HepG2 (cell line): ENCODE data around the gene MT1F. TPM values are rescaled to one million over a fixed set of nuclear protein-coding genes. Genes with fewer than 3 reads are reported as not detected.

Experiments used
- ETV5 ChIP-seq: IDR thresholded peaks from 2 replicates; pipeline ENCODE4 v1.6.1; 2018; ENCODE audit warnings: missing biosample characterization, missing genetic modification reagents, inconsistent platforms, borderline replicate concordance
- GABPA ChIP-seq, 2 experiments: IDR thresholded peaks; 2 replicates each; pipeline ENCODE4 v1.6.1; 2011 to 2016; ENCODE audit warnings: low read depth in 2 of 2, low read length in 1 of 2, missing biosample characterization in 1 of 2, missing genetic modification characterization in 1 of 2
- GFI1 ChIP-seq: sonication (generic); formaldehyde crosslinking; IDR thresholded peaks from 2 replicates; pipeline ENCODE4 v1.5.0; 2020; ENCODE audit warnings: missing genetic modification reagents, mild to moderate bottlenecking, borderline replicate concordance
- HDAC6 ChIP-seq: fragments of 200-600 bp; sonication (generic); IDR thresholded peaks from 2 replicates; pipeline ENCODE4 v1.7.0; 2017; ENCODE audit warnings: mild to moderate bottlenecking, antibody characterized with exemption, low read length, low read depth
- HNRNPLL ChIP-seq: fragments of 200-400 bp; formaldehyde crosslinking; IDR thresholded peaks from 2 replicates; pipeline ENCODE4 v1.6.1; 2017; ENCODE audit warnings: mild to moderate bottlenecking, low read depth, low read length; ENCODE audit not compliant: poor library complexity, severe bottlenecking
- HOXA7 ChIP-seq: sonication (generic); formaldehyde crosslinking; IDR thresholded peaks from 2 replicates; pipeline ENCODE4 v1.8.1; 2022; ENCODE audit warnings: mild to moderate bottlenecking, missing genetic modification reagents, moderate library complexity
- MAF1 ChIP-seq: sonication (generic); formaldehyde crosslinking; IDR thresholded peaks from 2 replicates; pipeline ENCODE4 v1.5.0; 2020; ENCODE audit warnings: missing genetic modification reagents, borderline replicate concordance
- RBAK ChIP-seq: sonication (generic); formaldehyde crosslinking; IDR thresholded peaks from 2 replicates; pipeline ENCODE4 v1.5.1; 2020; ENCODE audit warnings: mild to moderate bottlenecking, missing genetic modification reagents
- SALL1 ChIP-seq: sonication (generic); formaldehyde crosslinking; IDR thresholded peaks from 2 replicates; pipeline ENCODE4 v1.8.0; 2022; ENCODE audit warnings: mild to moderate bottlenecking, missing genetic modification reagents
- polyA plus RNA-seq, 8 experiments: library from polyadenylated mRNA; depleted of rRNA in 3 of 8; stranded (reverse) in 7 of 8; unstranded in 1 of 8; fragments of >200 nt; fragmentation: Illumina TruSeq in 4 of 8; extraction: Trizol in 4 of 8; gene quantifications; 2 replicates each; pipeline versions ENCODE4 v1.2.1 to v1.2.3, GENCODE V29; 2011 to 2016; ENCODE audit warnings: low read depth in 4 of 8, missing spikeins in 1 of 8, mixed read lengths in 1 of 8; ENCODE audit not compliant: insufficient read depth in 1 of 8
- total RNA-seq, 5 experiments: library from RNA; depleted of rRNA; stranded (reverse); fragments of >200 nt; fragmentation: Illumina TruSeq; extraction: Trizol; gene quantifications; 2 replicates each; pipeline ENCODE4 v1.2.3, GENCODE V29; 2016; ENCODE audit warnings: low read depth in 1 of 5
- TF ChIP-seq, protein P1 (sequence below): conservative IDR thresholded peaks from 2 replicates; pipeline ENCODE4 v1.6.1; 2018; ENCODE audit warnings: missing genetic modification reagents
- TF ChIP-seq, protein P2 (sequence below): sonication (generic); formaldehyde crosslinking; IDR thresholded peaks from 2 replicates; pipeline ENCODE4 v1.4.0; 2020; ENCODE audit warnings: missing genetic modification reagents, mild to moderate bottlenecking, borderline replicate concordance
- TF ChIP-seq, protein P3 (sequence below): sonication (generic); formaldehyde crosslinking; IDR thresholded peaks from 2 replicates; pipeline ENCODE4 v1.4.0; 2020; ENCODE audit warnings: missing genetic modification reagents
- TF ChIP-seq, protein P4 (sequence below): sonication (generic); formaldehyde crosslinking; IDR thresholded peaks from 2 replicates; pipeline ENCODE4 v1.4.0; 2020; ENCODE audit warnings: mild to moderate bottlenecking, missing genetic modification reagents
- TF ChIP-seq, protein P5 (sequence below): sonication (generic); formaldehyde crosslinking; IDR thresholded peaks from 2 replicates; pipeline ENCODE4 v1.8.0; 2022; ENCODE audit warnings: mild to moderate bottlenecking, missing genetic modification reagents, borderline replicate concordance
- TF ChIP-seq, protein P6 (sequence below): sonication (generic); formaldehyde crosslinking; IDR thresholded peaks from 2 replicates; pipeline ENCODE4 v1.9.0; 2021; ENCODE audit warnings: missing genetic modification reagents, borderline replicate concordance

The MT1F gene
- total and polyA plus RNA-seq, 2 of the 13 experiments (the other 11 are each of a cell fraction or from before 2014, with no cell fraction given) = 1.9 to 169 TPM

DNA sequence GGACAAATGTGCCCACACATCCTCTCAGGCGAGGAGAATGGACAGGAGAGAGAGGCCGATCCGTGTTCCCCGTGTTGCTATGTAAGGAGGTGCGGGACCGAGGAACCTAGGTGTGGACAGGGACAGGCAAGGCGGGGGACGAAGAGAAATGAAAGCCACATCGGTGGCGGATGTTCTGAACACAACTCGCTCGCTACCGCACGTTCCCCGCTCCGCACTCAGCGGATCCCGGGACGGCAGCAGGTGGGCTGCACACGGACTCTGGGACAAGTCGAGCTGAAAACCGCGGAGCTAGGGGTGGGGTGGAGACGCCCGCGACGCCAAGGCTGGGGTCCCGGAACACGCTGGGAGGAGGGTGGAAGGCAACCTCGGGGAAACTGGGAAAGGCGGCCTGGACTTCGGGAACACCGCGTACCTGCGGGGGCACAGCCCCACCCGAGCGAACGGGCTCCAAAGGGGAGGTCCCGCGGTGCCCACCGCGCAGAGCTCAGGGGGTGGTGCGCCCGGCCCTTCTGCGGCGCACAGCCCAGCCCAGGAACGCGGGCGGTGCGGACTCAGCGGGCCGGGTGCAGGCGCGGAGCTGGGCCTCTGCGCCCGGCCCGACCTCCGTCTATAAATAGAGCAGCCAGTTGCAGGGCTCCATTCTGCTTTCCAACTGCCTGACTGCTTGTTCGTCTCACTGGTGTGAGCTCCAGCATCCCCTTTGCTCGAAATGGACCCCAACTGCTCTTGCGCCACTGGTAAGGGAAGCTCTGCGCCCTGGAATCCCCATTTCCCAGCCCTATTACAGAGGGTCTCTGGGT is 32.4 kb upstream of the MT1F start, which contains the start of gene MT1E (continued):
- TF ChIP-seq, protein P1, sequence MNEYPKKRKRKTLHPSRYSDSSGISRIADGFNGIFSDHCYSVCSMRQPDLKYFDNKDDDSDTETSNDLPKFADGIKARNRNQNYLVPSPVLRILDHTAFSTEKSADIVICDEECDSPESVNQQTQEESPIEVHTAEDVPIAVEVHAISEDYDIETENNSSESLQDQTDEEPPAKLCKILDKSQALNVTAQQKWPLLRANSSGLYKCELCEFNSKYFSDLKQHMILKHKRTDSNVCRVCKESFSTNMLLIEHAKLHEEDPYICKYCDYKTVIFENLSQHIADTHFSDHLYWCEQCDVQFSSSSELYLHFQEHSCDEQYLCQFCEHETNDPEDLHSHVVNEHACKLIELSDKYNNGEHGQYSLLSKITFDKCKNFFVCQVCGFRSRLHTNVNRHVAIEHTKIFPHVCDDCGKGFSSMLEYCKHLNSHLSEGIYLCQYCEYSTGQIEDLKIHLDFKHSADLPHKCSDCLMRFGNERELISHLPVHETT = no peak
- TF ChIP-seq RBAK (no peak), MAF1 (CRISPR knock-in tag) (no peak), GFI1 (peak; percentile 73), ETV5 (CRISPR knock-in tag) (0 out of 2 replicates have a peak, but pooled peaks have one; percentile 10), SALL1 (CRISPR knock-in tag) (0 out of 2 replicates have a peak, but pooled peaks have one; percentile 12), HNRNPLL (peak; percentile 95), HOXA7 (CRISPR knock-in tag) (no peak), GABPA (IDR thresholded peaks at IDR 0.05; ENCODE audit: low read depth, low read length) (no peak; the same call in 1 of the 2 replicates), GABPA (CRISPR knock-in tag; IDR thresholded peaks at IDR 0.05; ENCODE audit: low read depth) (no peak), HDAC6 (no peak)
- TF ChIP-seq, protein P2, sequence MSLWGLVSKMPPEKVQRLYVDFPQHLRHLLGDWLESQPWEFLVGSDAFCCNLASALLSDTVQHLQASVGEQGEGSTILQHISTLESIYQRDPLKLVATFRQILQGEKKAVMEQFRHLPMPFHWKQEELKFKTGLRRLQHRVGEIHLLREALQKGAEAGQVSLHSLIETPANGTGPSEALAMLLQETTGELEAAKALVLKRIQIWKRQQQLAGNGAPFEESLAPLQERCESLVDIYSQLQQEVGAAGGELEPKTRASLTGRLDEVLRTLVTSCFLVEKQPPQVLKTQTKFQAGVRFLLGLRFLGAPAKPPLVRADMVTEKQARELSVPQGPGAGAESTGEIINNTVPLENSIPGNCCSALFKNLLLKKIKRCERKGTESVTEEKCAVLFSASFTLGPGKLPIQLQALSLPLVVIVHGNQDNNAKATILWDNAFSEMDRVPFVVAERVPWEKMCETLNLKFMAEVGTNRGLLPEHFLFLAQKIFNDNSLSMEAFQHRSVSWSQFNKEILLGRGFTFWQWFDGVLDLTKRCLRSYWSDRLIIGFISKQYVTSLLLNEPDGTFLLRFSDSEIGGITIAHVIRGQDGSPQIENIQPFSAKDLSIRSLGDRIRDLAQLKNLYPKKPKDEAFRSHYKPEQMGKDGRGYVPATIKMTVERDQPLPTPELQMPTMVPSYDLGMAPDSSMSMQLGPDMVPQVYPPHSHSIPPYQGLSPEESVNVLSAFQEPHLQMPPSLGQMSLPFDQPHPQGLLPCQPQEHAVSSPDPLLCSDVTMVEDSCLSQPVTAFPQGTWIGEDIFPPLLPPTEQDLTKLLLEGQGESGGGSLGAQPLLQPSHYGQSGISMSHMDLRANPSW = no peak
- TF ChIP-seq, protein P3, sequence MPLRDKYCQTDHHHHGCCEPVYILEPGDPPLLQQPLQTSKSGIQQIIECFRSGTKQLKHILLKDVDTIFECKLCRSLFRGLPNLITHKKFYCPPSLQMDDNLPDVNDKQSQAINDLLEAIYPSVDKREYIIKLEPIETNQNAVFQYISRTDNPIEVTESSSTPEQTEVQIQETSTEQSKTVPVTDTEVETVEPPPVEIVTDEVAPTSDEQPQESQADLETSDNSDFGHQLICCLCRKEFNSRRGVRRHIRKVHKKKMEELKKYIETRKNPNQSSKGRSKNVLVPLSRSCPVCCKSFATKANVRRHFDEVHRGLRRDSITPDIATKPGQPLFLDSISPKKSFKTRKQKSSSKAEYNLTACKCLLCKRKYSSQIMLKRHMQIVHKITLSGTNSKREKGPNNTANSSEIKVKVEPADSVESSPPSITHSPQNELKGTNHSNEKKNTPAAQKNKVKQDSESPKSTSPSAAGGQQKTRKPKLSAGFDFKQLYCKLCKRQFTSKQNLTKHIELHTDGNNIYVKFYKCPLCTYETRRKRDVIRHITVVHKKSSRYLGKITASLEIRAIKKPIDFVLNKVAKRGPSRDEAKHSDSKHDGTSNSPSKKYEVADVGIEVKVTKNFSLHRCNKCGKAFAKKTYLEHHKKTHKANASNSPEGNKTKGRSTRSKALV = peak; percentile 98
- TF ChIP-seq, protein P4, sequence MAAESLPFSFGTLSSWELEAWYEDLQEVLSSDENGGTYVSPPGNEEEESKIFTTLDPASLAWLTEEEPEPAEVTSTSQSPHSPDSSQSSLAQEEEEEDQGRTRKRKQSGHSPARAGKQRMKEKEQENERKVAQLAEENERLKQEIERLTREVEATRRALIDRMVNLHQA = no peak; the same call in 1 of the 2 replicates
- TF ChIP-seq, protein P5, sequence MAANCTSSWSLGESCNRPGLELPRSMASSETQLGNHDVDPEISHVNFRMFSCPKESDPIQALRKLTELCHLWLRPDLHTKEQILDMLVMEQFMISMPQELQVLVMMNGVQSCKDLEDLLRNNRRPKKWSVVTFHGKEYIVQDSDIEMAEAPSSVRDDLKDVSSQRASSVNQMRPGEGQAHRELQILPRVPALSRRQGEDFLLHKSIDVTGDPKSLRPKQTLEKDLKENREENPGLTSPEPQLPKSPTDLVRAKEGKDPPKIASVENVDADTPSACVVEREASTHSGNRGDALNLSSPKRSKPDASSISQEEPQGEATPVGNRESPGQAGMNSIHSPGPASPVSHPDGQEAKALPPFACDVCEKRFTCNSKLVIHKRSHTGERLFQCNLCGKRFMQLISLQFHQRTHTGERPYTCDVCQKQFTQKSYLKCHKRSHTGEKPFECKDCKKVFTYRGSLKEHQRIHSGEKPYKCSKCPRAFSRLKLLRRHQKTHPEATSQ (CRISPR knock-in tag) = no peak; the same call in 1 of the 2 replicates
- TF ChIP-seq, protein P6, sequence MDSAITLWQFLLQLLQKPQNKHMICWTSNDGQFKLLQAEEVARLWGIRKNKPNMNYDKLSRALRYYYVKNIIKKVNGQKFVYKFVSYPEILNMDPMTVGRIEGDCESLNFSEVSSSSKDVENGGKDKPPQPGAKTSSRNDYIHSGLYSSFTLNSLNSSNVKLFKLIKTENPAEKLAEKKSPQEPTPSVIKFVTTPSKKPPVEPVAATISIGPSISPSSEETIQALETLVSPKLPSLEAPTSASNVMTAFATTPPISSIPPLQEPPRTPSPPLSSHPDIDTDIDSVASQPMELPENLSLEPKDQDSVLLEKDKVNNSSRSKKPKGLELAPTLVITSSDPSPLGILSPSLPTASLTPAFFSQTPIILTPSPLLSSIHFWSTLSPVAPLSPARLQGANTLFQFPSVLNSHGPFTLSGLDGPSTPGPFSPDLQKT (CRISPR knock-in tag) = no peak; the same call in 1 of the 2 replicates
